Gastrocnemius medialis (tissue), 4 donors: ENCODE data around the gene TMEM252. TPM values are rescaled to one million over a fixed set of nuclear protein-coding genes. Genes with fewer than 3 reads are reported as not detected.

Source experiments
- ATAC-seq, 2 donors: fragments of 150-250 bp; one replicate each; pipeline ENCODE4 v1.9.1; 2016
- DNase-seq, 2 donors: peaks; one replicate each; pipeline ENCODE4 v3.0.0-alpha.2; 2019
- H3K27ac ChIP-seq, 4 donors: fragments of 200-600 bp; sonication (generic); 1 replicate in 1 of 4; 2 replicates in 3 of 4; pipeline ENCODE4 v1.5.1; 2016 to 2018; ENCODE audit warnings: mild to moderate bottlenecking in 2 of 4, moderate library complexity in 1 of 4
- H3K27me3 ChIP-seq, 3 donors: fragments of 200-600 bp; sonication (generic) in 2 of 3; 1 replicate in 1 of 3; 2 replicates in 2 of 3; pipeline versions ENCODE4 v1.5.1 to v1.6.0; 2016 to 2019; ENCODE audit warnings: mild to moderate bottlenecking in 1 of 3, moderate library complexity in 1 of 3
- H3K36me3 ChIP-seq, 2 donors: fragments of 200-600 bp; sonication (generic) in 1 of 2; one replicate each; pipeline ENCODE4 v1.5.1; 2017 to 2018
- H3K4me1 ChIP-seq, 2 donors: fragments of 200-600 bp; sonication (generic) in 1 of 2; one replicate each; pipeline ENCODE4 v1.5.1; 2016 to 2017; ENCODE audit warnings: mild to moderate bottlenecking in 2 of 2
- H3K4me3 ChIP-seq, 4 donors: fragments of 200-600 bp; sonication (generic) in 3 of 4; 1 replicate in 1 of 4; 2 replicates in 3 of 4; pipeline ENCODE4 v1.5.1; 2016 to 2019; ENCODE audit warnings: mild to moderate bottlenecking in 2 of 4
- H3K9me3 ChIP-seq, 3 donors: fragments of 200-600 bp; sonication (generic) in 2 of 3; 1 replicate in 1 of 3; 2 replicates in 2 of 3; pipeline ENCODE4 v1.5.1; 2016 to 2019
- POLR2A ChIP-seq, 2 donors: fragments of 450-650 bp; IDR thresholded peaks; one replicate each; pipeline ENCODE4 v1.6.1; 2017; ENCODE audit warnings: antibody characterized with exemption in 2 of 2, mild to moderate bottlenecking in 2 of 2, moderate library complexity in 2 of 2
- in situ Hi-C, 4 donors: fragments of 200-750 bp; cut with MboI; loops; one replicate each; pipeline versions ENCODE4 v1.15.0 to v1.8.0; 2017; ENCODE audit warnings: low sequenced_read_pairs in 4 of 4
- intact Hi-C: fragments of 100-400 bp; cut with DNase I; formaldehyde crosslinking; loops from one replicate; pipeline ENCODE4 v1.15.1; 2023; ENCODE audit warnings: low total_unique reads
- total RNA-seq, 4 donors: library from RNA; depleted of rRNA; stranded (reverse); fragments of >200 nt; gene quantifications; one replicate each; pipeline versions ENCODE4 v1.1.0 to v1.2.3, GENCODE V29; 2016
- TF ChIP-seq, protein P1 (sequence below), 5 experiments: fragments of 450-650 bp in 3 of 5; fragments of 200-600 bp in 2 of 5; sonication (generic) in 2 of 5; IDR thresholded peaks in 4 of 5; conservative IDR thresholded peaks in 1 of 5; 1 replicate in 4 of 5; 2 replicates in 1 of 5; pipeline ENCODE4 v1.5.1; 2016 to 2019; ENCODE audit warnings: antibody characterized with exemption in 5 of 5, mild to moderate bottlenecking in 3 of 5, moderate library complexity in 3 of 5

The TMEM252 gene
- total RNA-seq, 4 donors from 2014 or later: not detected

DNA sequence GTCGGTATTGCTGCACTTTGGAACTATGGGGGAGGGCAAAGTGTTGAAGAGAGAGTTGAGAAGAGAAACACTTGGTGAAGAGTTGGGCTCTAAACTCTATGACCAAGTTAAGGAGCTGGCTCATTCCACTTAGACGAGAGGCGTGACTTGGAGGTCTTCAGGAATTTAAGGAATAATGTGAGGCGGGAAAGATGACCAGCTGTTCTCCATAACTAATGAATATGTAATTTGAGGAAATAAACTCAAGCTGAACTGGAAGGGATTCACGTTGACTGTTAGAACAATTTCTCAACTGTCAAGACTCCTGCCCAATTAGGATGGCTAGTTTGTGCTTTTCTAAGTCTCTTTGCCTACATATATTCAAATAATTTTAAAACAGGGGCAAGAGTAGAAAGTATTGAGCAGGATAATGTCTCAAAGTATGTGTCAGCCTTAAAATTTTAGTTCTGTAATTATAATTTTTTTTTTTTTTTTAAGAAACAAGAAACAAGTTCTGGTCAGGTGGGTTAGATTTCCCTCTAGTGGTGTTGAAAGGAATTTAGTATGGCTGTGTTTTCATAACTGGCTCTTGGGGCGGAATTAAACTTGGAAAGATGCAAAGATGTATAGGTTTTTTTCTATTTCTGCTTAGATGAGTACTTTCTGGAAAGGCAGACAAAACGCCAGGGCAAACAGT lies 33.4 kb downstream of the TMEM252 start:
- ATAC-seq (peak; percentile 35 to 44), DNase-seq (no peak)
- Histone ChIP-seq H3K27ac (peak overlapping the region; percentile 35 to 47 (median 36)), H3K27me3 (no peaks in the 10 kb centered on the region), H3K9me3 (no peaks in the 10 kb centered on the region), H3K4me3 (no peak overlapping the region), H3K36me3 (no peaks in the 10 kb centered on the region), H3K4me1 (peaks cover 8% of the 10 kb centered on the region in 2 donors)
- in situ Hi-C loops (loop anchor here in 2 of 4 donors (10.0 kb wide), 1 partner anchor 58 kb away; no protein-coding TSS in a partner anchor), intact Hi-C loops (no loop called here)
- TF ChIP-seq POLR2A (IDR thresholded peaks at IDR 0.05): no peak
- TF ChIP-seq, protein P1, sequence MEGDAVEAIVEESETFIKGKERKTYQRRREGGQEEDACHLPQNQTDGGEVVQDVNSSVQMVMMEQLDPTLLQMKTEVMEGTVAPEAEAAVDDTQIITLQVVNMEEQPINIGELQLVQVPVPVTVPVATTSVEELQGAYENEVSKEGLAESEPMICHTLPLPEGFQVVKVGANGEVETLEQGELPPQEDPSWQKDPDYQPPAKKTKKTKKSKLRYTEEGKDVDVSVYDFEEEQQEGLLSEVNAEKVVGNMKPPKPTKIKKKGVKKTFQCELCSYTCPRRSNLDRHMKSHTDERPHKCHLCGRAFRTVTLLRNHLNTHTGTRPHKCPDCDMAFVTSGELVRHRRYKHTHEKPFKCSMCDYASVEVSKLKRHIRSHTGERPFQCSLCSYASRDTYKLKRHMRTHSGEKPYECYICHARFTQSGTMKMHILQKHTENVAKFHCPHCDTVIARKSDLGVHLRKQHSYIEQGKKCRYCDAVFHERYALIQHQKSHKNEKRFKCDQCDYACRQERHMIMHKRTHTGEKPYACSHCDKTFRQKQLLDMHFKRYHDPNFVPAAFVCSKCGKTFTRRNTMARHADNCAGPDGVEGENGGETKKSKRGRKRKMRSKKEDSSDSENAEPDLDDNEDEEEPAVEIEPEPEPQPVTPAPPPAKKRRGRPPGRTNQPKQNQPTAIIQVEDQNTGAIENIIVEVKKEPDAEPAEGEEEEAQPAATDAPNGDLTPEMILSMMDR (IDR thresholded peaks at IDR 0.05 in 4 of 5, conservative IDR thresholded peaks at IDR 0.05 in 1 of 5): peak; percentile 54 to 73 (median 65)

DNA sequence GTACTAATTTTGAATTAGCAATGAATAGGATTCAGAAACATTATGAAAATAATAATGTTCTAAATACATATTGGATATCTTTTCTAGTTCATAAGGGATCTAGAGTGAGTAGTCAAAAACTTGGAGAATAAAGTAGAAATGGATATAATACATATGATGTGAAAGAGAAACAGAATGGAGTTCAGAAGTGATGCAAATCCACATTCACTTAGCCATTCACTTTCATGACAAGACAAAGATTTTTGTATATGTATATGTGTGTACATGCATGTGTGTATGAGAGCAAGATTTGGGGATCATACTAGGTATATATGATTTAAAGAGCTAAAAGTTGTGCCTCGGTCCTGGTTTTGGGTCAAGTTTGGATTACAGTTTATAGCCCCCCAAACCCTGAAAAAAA lies 34.1 kb downstream of the TMEM252 start:
- DNase-seq (no peak), ATAC-seq (no peak)
- Histone ChIP-seq H3K4me3 (no peak overlapping the region), H3K9me3 (no peaks in the 10 kb centered on the region), H3K27me3 (no peaks in the 10 kb centered on the region), H3K36me3 (no peaks in the 10 kb centered on the region), H3K27ac (peak overlapping the region; percentile 3 to 47 (median 20)), H3K4me1 (peaks cover 15% of the 10 kb centered on the region in 2 donors)
- TF ChIP-seq POLR2A (IDR thresholded peaks at IDR 0.05): no peak
- TF ChIP-seq, protein P1 (IDR thresholded peaks at IDR 0.05 in 4 of 5, conservative IDR thresholded peaks at IDR 0.05 in 1 of 5): no peak
- in situ Hi-C loops (loop anchor here in 2 of 4 donors (10.0 kb wide), 1 partner anchor 58 kb away; no protein-coding TSS in a partner anchor), intact Hi-C loops (no loop called here)

DNA sequence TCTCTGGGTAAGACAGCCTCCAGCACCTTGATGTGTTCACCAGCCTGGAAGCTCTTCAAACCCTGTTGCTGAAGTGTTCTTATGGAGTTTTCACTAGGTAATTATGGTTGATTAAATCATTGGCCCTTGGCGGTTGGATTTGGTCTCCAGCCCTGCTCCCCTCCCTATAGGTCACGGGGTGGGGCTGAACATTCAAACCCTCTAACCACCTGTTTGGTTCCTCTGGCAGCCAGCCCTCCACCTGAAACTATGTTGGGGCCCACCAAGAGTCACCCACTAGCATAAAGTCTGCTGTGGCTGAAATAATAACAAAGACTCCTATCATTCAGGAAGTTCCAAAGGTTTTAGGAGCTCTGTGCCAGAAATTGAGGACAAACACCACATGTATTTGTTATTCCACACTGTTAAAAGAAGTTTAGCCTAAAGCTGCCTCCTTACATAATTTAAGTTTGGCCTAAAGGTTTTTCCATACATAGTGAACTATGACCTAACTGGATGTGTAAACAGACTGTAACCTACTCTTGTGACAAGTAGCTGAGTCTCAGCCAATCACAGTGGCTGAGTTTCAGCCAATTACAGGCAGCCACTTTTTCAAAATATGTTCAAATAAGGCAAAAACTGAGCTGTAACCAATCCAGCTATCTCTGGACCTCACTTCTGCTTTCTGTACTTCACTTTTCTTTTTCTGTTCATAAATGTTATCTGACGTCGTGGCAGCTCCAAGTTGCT lies 34.8 kb downstream of the TMEM252 start:
- Histone ChIP-seq H3K36me3 (no peaks in the 10 kb centered on the region), H3K27ac (peak overlapping the region; percentile 3 to 47 (median 20)), H3K27me3 (no peaks in the 10 kb centered on the region), H3K4me3 (no peak overlapping the region), H3K9me3 (no peaks in the 10 kb centered on the region), H3K4me1 (peaks cover 22% of the 10 kb centered on the region in 2 donors)
- no peak for TF ChIP-seq POLR2A (IDR thresholded peaks at IDR 0.05)
- TF ChIP-seq, protein P1 (IDR thresholded peaks at IDR 0.05 in 4 of 5, conservative IDR thresholded peaks at IDR 0.05 in 1 of 5): no peak
- in situ Hi-C loops: loop anchor here in 2 of 4 donors (10.0 kb wide), 1 partner anchor 59 kb away; no protein-coding TSS in a partner anchor
- intact Hi-C loops: no loop called here
- ATAC-seq (no peak), DNase-seq (no peak)

DNA sequence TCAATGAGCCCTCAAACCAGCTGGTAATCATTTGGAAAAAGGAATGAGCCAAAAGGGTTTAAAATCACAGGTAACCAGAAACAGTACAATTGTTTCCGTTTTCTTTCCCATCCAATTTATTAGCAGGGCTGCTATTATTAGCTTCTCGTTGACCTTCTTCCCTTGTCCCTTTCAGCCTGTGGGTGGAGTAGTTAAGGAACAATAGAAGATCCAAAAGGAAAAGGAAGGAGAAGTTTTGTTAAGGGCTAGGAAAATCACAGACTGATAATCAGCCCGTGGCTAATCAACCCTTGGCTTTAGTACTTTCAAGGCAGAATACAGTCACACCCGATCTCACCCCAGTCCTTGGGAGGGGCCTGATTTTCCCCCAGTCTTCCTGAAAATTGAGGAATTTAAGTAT lies 38.4 kb downstream of the TMEM252 start:
- TF ChIP-seq POLR2A (IDR thresholded peaks at IDR 0.05): no peak
- TF ChIP-seq, protein P1 (IDR thresholded peaks at IDR 0.05 in 4 of 5, conservative IDR thresholded peaks at IDR 0.05 in 1 of 5): no peak
- Histone ChIP-seq H3K27ac (peak overlapping the region in 3 of 4 donors; percentile 79 to 82 (median 80)), H3K27me3 (no peaks in the 10 kb centered on the region), H3K4me1 (peaks cover 32 to 36% of the 10 kb centered on the region in 2 donors), H3K36me3 (no peaks in the 10 kb centered on the region), H3K4me3 (no peak overlapping the region), H3K9me3 (no peaks in the 10 kb centered on the region)
- intact Hi-C loops (loop anchor here (5.0 kb wide), 1 partner anchor 60 kb away; no protein-coding TSS in a partner anchor), in situ Hi-C loops (loop anchor here in 2 of 4 donors (10.0 kb wide), 1 partner anchor 63 kb away; no protein-coding TSS in a partner anchor)
- DNase-seq: no peak
- no peak for ATAC-seq
